Prostate gland (tissue), 2 donors: ENCODE data around the gene LRRC42. TPM values are rescaled to one million over a fixed set of nuclear protein-coding genes. Genes with fewer than 3 reads are reported as not detected.

Experiments used
- DNase-seq: peaks from one replicate; pipeline ENCODE4 v3.0.0-alpha.2; 2019; ENCODE audit warnings: low spot score
- H3K27ac ChIP-seq, 2 donors: fragments of 200-600 bp; sonication (generic); 2 replicates each; pipeline ENCODE4 v1.5.1; 2017 to 2019
- H3K27me3 ChIP-seq: fragments of 200-600 bp; sonication (generic); replicated peaks from 2 replicates; pipeline ENCODE4 v1.5.1; 2019; ENCODE audit not compliant: insufficient read depth
- H3K36me3 ChIP-seq, 2 donors: fragments of 200-600 bp; sonication (generic); 1 replicate in 1 of 2; 2 replicates in 1 of 2; pipeline versions ENCODE4 v1.5.1 to v1.8.1; 2017 to 2019
- H3K4me1 ChIP-seq: fragments of 200-600 bp; sonication (generic); replicated peaks from 2 replicates; pipeline ENCODE4 v1.5.1; 2019
- H3K4me3 ChIP-seq, 2 donors: fragments of 200-600 bp; sonication (generic); 2 replicates each; pipeline ENCODE4 v1.5.1; 2017 to 2019
- H3K9me3 ChIP-seq: fragments of 200-600 bp; sonication (generic); 2 replicates; pipeline ENCODE4 v1.5.1; 2017
- POLR2A ChIP-seq: fragments of 450-650 bp; IDR thresholded peaks from one replicate; pipeline ENCODE4 v1.6.1; 2016; ENCODE audit warnings: antibody characterized with exemption, mild to moderate bottlenecking
- POLR2AphosphoS5 ChIP-seq: sonication (generic); formaldehyde crosslinking; IDR thresholded peaks from one replicate; pipeline ENCODE4 v1.6.1; 2017; ENCODE audit warnings: antibody characterized with exemption
- WGBS: methylation state at CpG from one replicate; pipeline ENCODE4 v1.1.5; 2018; 5-methylcytosine and 5-hydroxymethylcytosine counted together
- intact Hi-C: fragments of 100-400 bp; cut with DNase I; formaldehyde crosslinking; loops from one replicate; pipeline ENCODE4 v1.14.2; 2022
- total RNA-seq, 2 donors: library from RNA; depleted of rRNA; stranded (reverse); fragments of >200 nt; gene quantifications; one replicate each; pipeline ENCODE4 v1.1.0, GENCODE V29; 2016
- TF ChIP-seq, protein P1 (sequence below), 4 experiments: fragments of 200-600 bp in 2 of 4; fragments of 450-650 bp in 2 of 4; sonication (generic) in 2 of 4; IDR thresholded peaks; 1 replicate in 3 of 4; 2 replicates in 1 of 4; pipeline ENCODE4 v1.5.1; 2016 to 2019; ENCODE audit warnings: antibody characterized with exemption in 4 of 4, mild to moderate bottlenecking in 2 of 4, moderate library complexity in 2 of 4

LRRC42 gene
- total RNA-seq, 2 donors from 2014 or later: 21.1 to 31.8 TPM

DNA sequence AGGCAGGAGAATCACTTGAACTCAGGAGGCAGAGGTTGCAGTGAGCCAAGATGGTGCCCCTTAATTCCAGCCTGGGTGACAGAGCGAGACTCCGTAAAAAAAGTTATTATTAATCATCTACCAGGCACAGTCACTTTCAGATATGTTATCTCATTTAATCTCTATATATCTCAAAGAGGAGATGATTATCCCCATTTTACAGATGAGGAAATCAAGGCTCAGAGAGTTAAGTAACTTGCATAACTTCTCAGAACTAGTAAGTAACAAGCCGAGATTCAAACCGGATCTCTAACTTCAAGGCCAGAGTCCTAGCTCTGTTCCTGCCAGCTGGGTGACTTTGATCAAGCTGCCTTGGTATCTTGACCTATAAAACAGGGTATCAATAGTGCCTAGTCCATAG lies 34.7 kb upstream of the LRRC42 start:
- intact Hi-C loops: no loop called here
- DNase-seq: no peak
- 92% methylated on average over 4 of the region's 4 CpGs for WGBS
- Histone ChIP-seq H3K9me3 (no peaks in the 10 kb centered on the region), H3K36me3 (no peaks in the 10 kb centered on the region), H3K4me3 (no peak overlapping the region), H3K27ac (no peak overlapping the region), H3K27me3 (no peaks in the 10 kb centered on the region), H3K4me1 (no peaks in the 10 kb centered on the region)
- TF ChIP-seq POLR2A (no peak), POLR2AphosphoS5 (no peak)
- TF ChIP-seq, protein P1, sequence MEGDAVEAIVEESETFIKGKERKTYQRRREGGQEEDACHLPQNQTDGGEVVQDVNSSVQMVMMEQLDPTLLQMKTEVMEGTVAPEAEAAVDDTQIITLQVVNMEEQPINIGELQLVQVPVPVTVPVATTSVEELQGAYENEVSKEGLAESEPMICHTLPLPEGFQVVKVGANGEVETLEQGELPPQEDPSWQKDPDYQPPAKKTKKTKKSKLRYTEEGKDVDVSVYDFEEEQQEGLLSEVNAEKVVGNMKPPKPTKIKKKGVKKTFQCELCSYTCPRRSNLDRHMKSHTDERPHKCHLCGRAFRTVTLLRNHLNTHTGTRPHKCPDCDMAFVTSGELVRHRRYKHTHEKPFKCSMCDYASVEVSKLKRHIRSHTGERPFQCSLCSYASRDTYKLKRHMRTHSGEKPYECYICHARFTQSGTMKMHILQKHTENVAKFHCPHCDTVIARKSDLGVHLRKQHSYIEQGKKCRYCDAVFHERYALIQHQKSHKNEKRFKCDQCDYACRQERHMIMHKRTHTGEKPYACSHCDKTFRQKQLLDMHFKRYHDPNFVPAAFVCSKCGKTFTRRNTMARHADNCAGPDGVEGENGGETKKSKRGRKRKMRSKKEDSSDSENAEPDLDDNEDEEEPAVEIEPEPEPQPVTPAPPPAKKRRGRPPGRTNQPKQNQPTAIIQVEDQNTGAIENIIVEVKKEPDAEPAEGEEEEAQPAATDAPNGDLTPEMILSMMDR (IDR thresholded peaks at IDR 0.05): no peak

- no peaks in the 10 kb centered on the region for H3K27me3 ChIP-seq
- no peak for TF ChIP-seq POLR2AphosphoS5
- no peak for TF ChIP-seq POLR2A
- TF ChIP-seq, protein P1 (IDR thresholded peaks at IDR 0.05): no peak
- no peaks in the 10 kb centered on the region for H3K4me1 ChIP-seq
- H3K27ac ChIP-seq: no peak overlapping the region
- no peaks in the 10 kb centered on the region for H3K9me3 ChIP-seq
- H3K36me3 ChIP-seq: no peaks in the 10 kb centered on the region
- 70% methylated on average over 5 of the region's 5 CpGs for WGBS
- intact Hi-C loops: no loop called here
- DNase-seq: no peak
- H3K4me3 ChIP-seq: no peak overlapping the region
Observed at GRCh38 chr1:53913352-53914033, 32.7 kb upstream of the LRRC42 start.

GRCh38 chr1:53918343-53918742 lies 27.8 kb upstream of the LRRC42 start:
- intact Hi-C loops: no loop called here

GRCh38 chr1:53919675-53920066 lies 26.5 kb upstream of the LRRC42 start:
- Histone ChIP-seq H3K36me3 (no peaks in the 10 kb centered on the region), H3K27me3 (no peaks in the 10 kb centered on the region), H3K9me3 (no peaks in the 10 kb centered on the region), H3K4me3 (no peak overlapping the region), H3K4me1 (no peaks in the 10 kb centered on the region), H3K27ac (no peak overlapping the region)
- TF ChIP-seq POLR2AphosphoS5 (no peak), POLR2A (no peak)
- TF ChIP-seq, protein P1 (IDR thresholded peaks at IDR 0.05): no peak
- intact Hi-C loops: no loop called here
- no peak for DNase-seq
- 93% methylated on average over 3 of the region's 3 CpGs for WGBS

More at GRCh38 chr1:53918343-53918742, 27.8 kb upstream of the LRRC42 start:
- Histone ChIP-seq H3K9me3 (no peaks in the 10 kb centered on the region), H3K36me3 (no peaks in the 10 kb centered on the region), H3K4me3 (no peak overlapping the region), H3K4me1 (no peaks in the 10 kb centered on the region), H3K27me3 (no peaks in the 10 kb centered on the region), H3K27ac (no peak overlapping the region)
- no peak for DNase-seq
- TF ChIP-seq, protein P1 (IDR thresholded peaks at IDR 0.05): no peak
- TF ChIP-seq POLR2A: no peak
- no peak for TF ChIP-seq POLR2AphosphoS5
- 91% methylated on average over 5 of the region's 5 CpGs for WGBS

- Histone ChIP-seq H3K4me1 (no peaks in the 10 kb centered on the region), H3K4me3 (no peak overlapping the region), H3K27me3 (no peaks in the 10 kb centered on the region), H3K27ac (no peak overlapping the region), H3K36me3 (no peaks in the 10 kb centered on the region), H3K9me3 (no peaks in the 10 kb centered on the region)
- TF ChIP-seq POLR2AphosphoS5 (no peak), POLR2A (no peak)
- TF ChIP-seq, protein P1 (IDR thresholded peaks at IDR 0.05): no peak
- intact Hi-C loops: no loop called here
- 96% methylated on average over 2 of the region's 2 CpGs for WGBS
- DNase-seq: no peak
Observed at GRCh38 chr1:53927376-53927881, 18.7 kb upstream of the LRRC42 start.
